Retinal pigment epithelial cell (primary cell): Measurements from ENCODE around the gene KIF20A.
"Not testable (repeated sequence)": the region's sequence is repeated elsewhere in the genome, so short reads cannot be mapped to it uniquely, and the experiment has no call there.

ENCODE experiments used
- DNase-seq: peaks from one replicate; pipeline ENCODE4 v3.0.0-alpha.2; 2010; ENCODE audit warnings: low read depth
- H3K4me3 ChIP-seq: 2 replicates; pipeline ENCODE4 v1.5.1; 2011; ENCODE audit warnings: mild to moderate bottlenecking, low read length, control low read depth, moderate library complexity
- TF ChIP-seq, protein P1 (sequence below): conservative IDR thresholded peaks from 2 replicates; pipeline ENCODE4 v1.5.1; 2011; ENCODE audit warnings: low read depth, low read length, control low read depth, inconsistent platforms

KIF20A gene

GRCh38 chr5:138182808-138183207, 3.9 kb downstream of the KIF20A start:
- TF ChIP-seq, protein P1, sequence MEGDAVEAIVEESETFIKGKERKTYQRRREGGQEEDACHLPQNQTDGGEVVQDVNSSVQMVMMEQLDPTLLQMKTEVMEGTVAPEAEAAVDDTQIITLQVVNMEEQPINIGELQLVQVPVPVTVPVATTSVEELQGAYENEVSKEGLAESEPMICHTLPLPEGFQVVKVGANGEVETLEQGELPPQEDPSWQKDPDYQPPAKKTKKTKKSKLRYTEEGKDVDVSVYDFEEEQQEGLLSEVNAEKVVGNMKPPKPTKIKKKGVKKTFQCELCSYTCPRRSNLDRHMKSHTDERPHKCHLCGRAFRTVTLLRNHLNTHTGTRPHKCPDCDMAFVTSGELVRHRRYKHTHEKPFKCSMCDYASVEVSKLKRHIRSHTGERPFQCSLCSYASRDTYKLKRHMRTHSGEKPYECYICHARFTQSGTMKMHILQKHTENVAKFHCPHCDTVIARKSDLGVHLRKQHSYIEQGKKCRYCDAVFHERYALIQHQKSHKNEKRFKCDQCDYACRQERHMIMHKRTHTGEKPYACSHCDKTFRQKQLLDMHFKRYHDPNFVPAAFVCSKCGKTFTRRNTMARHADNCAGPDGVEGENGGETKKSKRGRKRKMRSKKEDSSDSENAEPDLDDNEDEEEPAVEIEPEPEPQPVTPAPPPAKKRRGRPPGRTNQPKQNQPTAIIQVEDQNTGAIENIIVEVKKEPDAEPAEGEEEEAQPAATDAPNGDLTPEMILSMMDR, result no peak
- H3K4me3 ChIP-seq, result no peak overlapping the region
- DNase-seq, result no peak

DNA sequence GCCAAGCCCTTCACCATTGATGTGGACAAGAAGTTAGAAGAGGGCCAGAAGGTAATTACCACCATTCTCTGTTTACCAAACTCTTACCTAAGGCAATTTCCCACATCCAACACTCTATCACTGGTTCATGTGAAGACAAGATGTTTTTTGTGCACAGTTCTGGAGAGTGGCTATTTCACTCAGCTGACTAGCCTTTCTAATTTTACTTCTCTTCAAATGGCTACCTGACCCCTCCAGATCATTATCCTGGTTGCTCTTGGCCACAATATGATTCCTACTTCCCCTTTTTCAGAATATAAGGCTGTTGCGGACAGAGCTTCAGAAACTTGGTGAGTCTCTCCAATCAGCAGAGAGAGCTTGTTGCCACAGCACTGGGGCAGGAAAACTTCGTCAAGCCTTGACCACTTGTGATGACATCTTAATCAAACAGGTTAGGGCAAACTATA, 7.1 kb downstream of the KIF20A start:
- DNase-seq, result no peak
- no peak overlapping the region for H3K4me3 ChIP-seq
- TF ChIP-seq, protein P1, result no peak

DNA sequence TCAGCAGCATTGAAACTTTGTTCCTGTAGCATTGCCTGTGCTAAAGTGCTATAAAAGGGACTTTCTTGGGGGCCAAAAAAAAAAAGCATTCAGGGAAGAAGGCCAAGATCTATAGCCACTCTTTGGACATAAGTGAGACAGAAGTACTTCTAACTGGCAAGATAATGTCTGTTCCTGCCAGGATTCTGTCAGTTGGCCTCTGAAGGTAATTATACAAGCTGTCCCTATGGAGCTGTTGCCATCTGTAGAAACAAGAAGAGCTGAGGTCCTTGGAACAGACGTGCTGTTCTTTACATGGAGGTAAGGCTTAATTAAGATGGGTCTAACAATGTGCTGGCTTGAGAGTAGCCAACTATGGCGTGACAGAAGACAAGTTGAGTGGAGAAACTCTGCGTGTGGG, 9.7 kb downstream of the KIF20A start:
- no peak for DNase-seq
- TF ChIP-seq, protein P1, result no peak

DNA sequence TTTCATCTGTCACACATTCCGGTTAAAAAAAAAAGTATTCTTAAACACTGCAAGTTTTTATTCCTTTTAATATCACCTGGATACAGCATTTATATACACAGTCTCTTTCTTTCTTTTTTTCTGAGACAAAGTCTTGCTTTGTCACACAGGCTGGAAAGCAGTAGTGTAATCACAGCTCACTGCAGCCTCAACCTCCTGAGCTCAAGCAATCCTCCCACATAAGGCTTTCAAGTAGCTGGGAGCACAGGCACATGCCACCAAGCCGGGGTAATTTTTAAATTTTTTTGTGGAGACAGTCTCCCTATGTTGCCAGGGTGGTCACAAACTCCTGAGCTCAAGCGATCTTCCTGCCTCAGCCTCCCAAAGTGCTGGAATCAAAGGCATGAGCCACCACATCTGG, 13.9 kb downstream of the KIF20A start:
- TF ChIP-seq, protein P1, result no peak
- H3K4me3 ChIP-seq, result no peak overlapping the region
- DNase-seq, result no peak

More for the DNA sequence above, 9.7 kb downstream of the KIF20A start:
- H3K4me3 ChIP-seq, result no peak overlapping the region

DNA sequence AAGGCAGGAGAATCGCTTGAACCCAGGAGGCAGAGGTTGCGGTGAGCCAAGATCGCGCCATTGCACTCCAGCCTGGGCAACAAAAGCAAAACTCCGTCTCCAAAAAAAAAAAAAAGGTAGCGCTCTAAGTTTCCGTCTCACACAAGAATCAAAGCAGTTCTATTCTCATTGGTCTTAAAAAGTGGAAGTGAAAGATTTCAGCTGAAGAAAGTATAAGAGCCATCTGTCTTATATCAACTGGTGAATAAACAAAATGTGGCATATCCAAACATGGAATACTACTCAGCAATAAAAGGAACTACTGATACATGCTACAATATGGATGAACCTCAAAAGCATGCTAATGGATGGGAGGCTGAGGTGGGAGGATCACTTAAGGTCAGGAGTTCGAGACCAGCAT, 14.9 kb downstream of the KIF20A start:
- DNase-seq, H3K4me3 ChIP-seq: not testable (repeated sequence)

GRCh38 chr5:138210985-138211384, 32.1 kb downstream of the KIF20A start:
- TF ChIP-seq, protein P1, result no peak
- DNase-seq, result no peak
- H3K4me3 ChIP-seq, result no peak overlapping the region

DNA sequence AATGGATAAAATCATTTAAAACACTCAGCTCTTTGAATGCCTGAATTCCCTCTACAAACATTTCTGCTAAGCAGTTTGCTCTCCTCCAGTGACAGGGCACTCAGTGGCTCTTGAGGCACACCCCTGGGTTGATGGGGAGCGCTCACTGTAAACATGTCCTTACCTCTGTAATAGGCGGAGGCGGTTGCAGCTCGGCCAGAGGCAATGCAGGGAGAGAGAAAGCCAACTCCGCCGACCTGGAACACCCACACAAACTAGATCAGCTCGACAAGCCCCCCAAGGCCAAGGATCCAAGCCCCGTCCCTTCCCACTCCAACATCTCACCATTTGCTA, 33.9 kb downstream of the KIF20A start:
- no peak for DNase-seq
- TF ChIP-seq, protein P1, result no peak

More for the DNA sequence above, 33.9 kb downstream of the KIF20A start:
- H3K4me3 ChIP-seq, result peak overlapping the region; percentile 100
